HepG2 (cell line): ENCODE results near the gene BARX1. TPM values are rescaled to one million over a fixed set of nuclear protein-coding genes. Genes with fewer than 3 reads are reported as not detected.

Experiments
- ATAC-seq: fragments of 200-7000 bp; cut with Tn5 transposase; 3 replicates; pipeline ENCODE4 v1.9.1; 2020; ENCODE audit warnings: mild to moderate bottlenecking, moderate library complexity
- BruUV-seq: library from RNA; stranded (reverse); fragments of 400-500 nt; replicated peaks from 2 replicates; lab custom pipeline; 2021; lab: Mats Ljungman, UMichigan
- CTCF ChIA-PET: fragments of 300-600 bp; formaldehyde crosslinking; extraction: SDS; loops from one replicate; lab custom pipeline; 2021; ENCODE audit warnings: low total read pairs, inconsistent platforms, low intra/inter-chr PET ratio; lab: Yijun Ruan, JAX
- POLR2A ChIA-PET: fragments of 350-600 bp; sonication (Branson Sonifier 250); formaldehyde crosslinking; loops from one replicate; lab custom pipeline; 2020; ENCODE audit warnings: antibody characterized with exemption, inconsistent platforms; lab: Yijun Ruan, JAX
- DNase-seq: peaks from one replicate; pipeline ENCODE4 v3.0.0-alpha.2; 2015; ENCODE audit warnings: low spot score
- FAIRE-seq: peaks from 3 replicates; lab custom pipeline; 2011; peaks lifted over from hg19 to GRCh38; lab: Jason Lieb, UNC
- H2AFZ ChIP-seq: one replicate; pipeline ENCODE4 v1.6.1; 2011; ENCODE audit warnings: low read length, inconsistent platforms
- H3K27ac ChIP-seq: fragments of 300-600 bp; 3 replicates; pipeline ENCODE4 v1.8.0; 2011; ENCODE audit warnings: mixed run types, mild to moderate bottlenecking, mixed read lengths, low read length, inconsistent platforms; ENCODE audit not compliant: insufficient read depth; ENCODE audit errors: extremely low read length
- H3K27me3 ChIP-seq, 2 experiments: fragments of 200-600 bp in 1 of 2; 2 replicates in 1 of 2; 3 replicates in 1 of 2; pipeline versions ENCODE4 v1.6.0 to v1.8.0; 2011; ENCODE audit warnings: low read length in 2 of 2, mild to moderate bottlenecking in 2 of 2, moderate library complexity in 2 of 2, inconsistent platforms in 1 of 2; ENCODE audit not compliant: insufficient read depth in 2 of 2, control insufficient read depth in 1 of 2
- H3K36me3 ChIP-seq, 2 experiments: fragments of 200-600 bp in 1 of 2; replicated peaks in 1 of 2; 2 replicates in 1 of 2; 3 replicates in 1 of 2; pipeline versions ENCODE4 v1.5.1 to v1.8.0; 2011; ENCODE audit warnings: low read length in 2 of 2, inconsistent platforms in 1 of 2; ENCODE audit not compliant: insufficient read depth in 2 of 2, control insufficient read depth in 1 of 2
- H3K4me1 ChIP-seq: 2 replicates; pipeline ENCODE4 v1.5.1; 2012; ENCODE audit warnings: low read length, inconsistent platforms; ENCODE audit not compliant: insufficient read depth
- H3K4me2 ChIP-seq: 2 replicates; pipeline ENCODE4 v1.6.0; 2011; ENCODE audit warnings: low read depth, low read length, inconsistent platforms
- H3K4me3 ChIP-seq, 3 experiments: fragments of 200-600 bp in 1 of 3; sonication (generic), shearing (Covaris generic) in 1 of 3; replicated peaks in 1 of 3; 2 replicates each; pipeline ENCODE4 v1.5.1; 2011 to 2016; ENCODE audit warnings: low read length in 3 of 3, inconsistent platforms in 2 of 3, low read depth in 2 of 3, mild to moderate bottlenecking in 2 of 3, control low read depth in 1 of 3, mixed read lengths in 1 of 3; ENCODE audit not compliant: insufficient read depth in 1 of 3
- H3K79me2 ChIP-seq: one replicate; pipeline ENCODE4 v1.6.1; 2011; ENCODE audit warnings: low read length, inconsistent platforms; ENCODE audit not compliant: insufficient read depth
- H3K9ac ChIP-seq: 2 replicates; pipeline ENCODE4 v1.6.0; 2011; ENCODE audit warnings: mild to moderate bottlenecking, low read depth, low read length, inconsistent platforms; ENCODE audit not compliant: insufficient read depth
- H3K9me3 ChIP-seq: 2 replicates; pipeline ENCODE4 v1.5.1; 2012; ENCODE audit warnings: mild to moderate bottlenecking, low read length
- H4K20me1 ChIP-seq: 2 replicates; pipeline ENCODE4 v1.6.0; 2011; ENCODE audit warnings: inconsistent platforms, mild to moderate bottlenecking, low read length, moderate library complexity; ENCODE audit not compliant: insufficient read depth
- ARNT2 ChIP-seq: sonication (generic); formaldehyde crosslinking; IDR thresholded peaks from 2 replicates; pipeline ENCODE4 v1.8.0; 2022; ENCODE audit warnings: mild to moderate bottlenecking, low read depth, missing genetic modification reagents, moderate library complexity
- JUN ChIP-seq: sonication (generic); formaldehyde crosslinking; IDR thresholded peaks from 2 replicates; pipeline ENCODE4 v1.4.0; 2020; ENCODE audit warnings: mild to moderate bottlenecking, missing genetic modification reagents
- NONO ChIP-seq, 2 experiments: fragments of 450-650 bp in 1 of 2; sonication (generic) in 1 of 2; formaldehyde crosslinking in 1 of 2; IDR thresholded peaks in 1 of 2; conservative IDR thresholded peaks in 1 of 2; 2 replicates each; pipeline versions ENCODE4 v1.6.1 to v1.8.0; 2017 to 2022; ENCODE audit warnings: mild to moderate bottlenecking in 1 of 2, missing genetic modification reagents in 1 of 2, moderate library complexity in 1 of 2
- STAG1 ChIP-seq: sonication (generic); formaldehyde crosslinking; IDR thresholded peaks from 2 replicates; pipeline ENCODE4 v1.4.0; 2020; ENCODE audit warnings: missing genetic modification reagents
- ZFP90 ChIP-seq: sonication (generic); formaldehyde crosslinking; IDR thresholded peaks from 2 replicates; pipeline ENCODE4 v1.8.0; 2022; ENCODE audit warnings: missing genetic modification reagents, mild to moderate bottlenecking, inconsistent platforms, borderline replicate concordance
- ZNF234 ChIP-seq: sonication (generic); formaldehyde crosslinking; conservative IDR thresholded peaks from 2 replicates; pipeline ENCODE4 v1.5.1; 2020; ENCODE audit warnings: mild to moderate bottlenecking, missing genetic modification reagents
- ZNF432 ChIP-seq: sonication (generic); formaldehyde crosslinking; IDR thresholded peaks from 2 replicates; pipeline ENCODE4 v1.5.0; 2020; ENCODE audit warnings: missing genetic modification reagents, mild to moderate bottlenecking, borderline replicate concordance
- ZNF761 ChIP-seq: sonication (generic); formaldehyde crosslinking; conservative IDR thresholded peaks from 2 replicates; pipeline ENCODE4 v1.4.0; 2020; ENCODE audit warnings: mild to moderate bottlenecking, missing genetic modification reagents
- WGBS: methylation state at CpG from one replicate; pipeline ENCODE4 v1.1.6; 2017; ENCODE audit warnings: low lambda C conversion rate; 5-methylcytosine and 5-hydroxymethylcytosine counted together
- in situ Hi-C: cut with HindIII; loops from 2 replicates; pipeline ENCODE4 v1.10.0; 2017; ENCODE audit warnings: low pct_unique_long_range_greater_than_20kb; ENCODE audit not compliant: extremely low pct_ligation_motif_present
- intact Hi-C: fragments of 100-400 bp; cut with micrococcal nuclease; formaldehyde crosslinking; loops from one replicate; pipeline ENCODE4 v1.10.0; 2022; ENCODE audit not compliant: unreplicated experiment
- polyA plus RNA-seq, 8 experiments: library from polyadenylated mRNA; depleted of rRNA in 3 of 8; stranded (reverse) in 7 of 8; unstranded in 1 of 8; fragments of >200 nt; fragmentation: Illumina TruSeq in 4 of 8; extraction: Trizol in 4 of 8; gene quantifications; 2 replicates each; pipeline versions ENCODE4 v1.2.1 to v1.2.3, GENCODE V29; 2011 to 2016; ENCODE audit warnings: low read depth in 4 of 8, missing spikeins in 1 of 8, mixed read lengths in 1 of 8; ENCODE audit not compliant: insufficient read depth in 1 of 8
- total RNA-seq, 5 experiments: library from RNA; depleted of rRNA; stranded (reverse); fragments of >200 nt; fragmentation: Illumina TruSeq; extraction: Trizol; gene quantifications; 2 replicates each; pipeline ENCODE4 v1.2.3, GENCODE V29; 2016; ENCODE audit warnings: low read depth in 1 of 5

The BARX1 gene
- total and polyA plus RNA-seq, 2 of the 13 experiments (the other 11 are each of a cell fraction or from before 2014, with no cell fraction given), result not detected

GRCh38 chr9:93954434-93955061 lies 607 bp downstream of the BARX1 start:
- no peaks in the 10 kb centered on the region for H4K20me1 ChIP-seq
- DNase-seq (no peak), FAIRE-seq (no peak), ATAC-seq (no peak)
- peaks cover 26 to 89% of the 10 kb centered on the region in 2 experiments for H3K27me3 ChIP-seq
- no peak overlapping the region for H3K9ac ChIP-seq
- no peak overlapping the region for H3K4me3 ChIP-seq
- POLR2A ChIA-PET, result no interaction called here
- intact Hi-C loops, result no loop called here
- CTCF ChIA-PET, result no interaction called here
- no peak overlapping the region for H2AFZ ChIP-seq
- H3K36me3 ChIP-seq, result no peaks in the 10 kb centered on the region
- H3K27ac ChIP-seq, result no peak overlapping the region
- H3K4me2 ChIP-seq, result no peak overlapping the region
- in situ Hi-C loops, result no loop called here
- no peak for TF ChIP-seq ZFP90 (CRISPR knock-in tag)
- TF ChIP-seq JUN (CRISPR knock-in tag), result no peak
- TF ChIP-seq STAG1 (CRISPR knock-in tag), result no peak
- no peak for TF ChIP-seq ZNF432
- TF ChIP-seq ARNT2 (CRISPR knock-in tag), result no peak
- no TSS peak for BruUV-seq
- H3K79me2 ChIP-seq, result no peaks in the 10 kb centered on the region
- H3K4me1 ChIP-seq, result no peaks in the 10 kb centered on the region; the same call in 1 of the 2 replicates
- 53% methylated on average over 18 of the region's 67 CpGs for WGBS
- no peaks in the 10 kb centered on the region for H3K9me3 ChIP-seq

- peaks cover 30 to 89% of the 10 kb centered on the region in 2 experiments for H3K27me3 ChIP-seq
- intact Hi-C loops (no loop called here), in situ Hi-C loops (no loop called here)
- BruUV-seq, result no TSS peak
- TF ChIP-seq ZNF234 (CRISPR knock-in tag) (no peak), ZNF761 (CRISPR knock-in tag) (no peak), NONO (IDR thresholded peaks at IDR 0.05) (no peak), NONO (CRISPR knock-in tag; conservative IDR thresholded peaks at IDR 0.05) (no peak)
- no peak overlapping the region for H3K4me2 ChIP-seq
- CTCF ChIA-PET, result no interaction called here
- no peaks in the 10 kb centered on the region for H3K36me3 ChIP-seq
- no peaks in the 10 kb centered on the region for H4K20me1 ChIP-seq
- no peaks in the 10 kb centered on the region for H3K9me3 ChIP-seq
- no peak overlapping the region for H3K27ac ChIP-seq
- POLR2A ChIA-PET, result no interaction called here
- no peak overlapping the region for H3K4me3 ChIP-seq
- no peak for ATAC-seq
- no peak overlapping the region for H2AFZ ChIP-seq
- 57% methylated on average over 38 of the region's 49 CpGs for WGBS
- no peak overlapping the region for H3K9ac ChIP-seq
- FAIRE-seq, result no peak
- no peaks in the 10 kb centered on the region for H3K79me2 ChIP-seq
- no peaks in the 10 kb centered on the region; the same call in 1 of the 2 replicates for H3K4me1 ChIP-seq
- DNase-seq, result no peak
Observed at GRCh38 chr9:93953496-93954433, 1.4 kb downstream of the BARX1 start.
